Measurements from ENCODE around the gene PSMD6.

DNA sequence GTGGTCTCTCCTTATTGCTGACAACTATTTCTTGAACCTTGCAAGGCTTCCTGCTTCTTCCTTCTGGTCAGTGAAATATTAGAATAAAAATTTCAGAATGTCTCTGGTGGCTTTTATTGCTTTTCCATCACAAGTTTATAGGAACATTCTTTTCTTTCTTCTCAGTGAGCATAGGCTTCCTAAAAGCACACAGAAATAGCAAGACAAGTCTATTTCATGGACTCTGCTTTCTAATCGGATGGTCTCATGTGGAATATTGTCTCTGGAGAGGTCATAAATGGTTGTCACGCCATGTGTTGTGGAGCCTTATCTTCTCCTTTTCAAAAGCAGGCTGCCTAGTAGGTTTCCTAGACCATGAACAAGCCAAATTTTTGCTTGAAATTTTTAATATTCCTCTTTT lies 9.8 kb upstream of the PSMD6 start:
- TF ChIP-seq EP300 (IDR thresholded peaks at IDR 0.05) (no peak), CTCF (IDR thresholded peaks at IDR 0.05) (no peak)
